Neural cell (in vitro differentiated cells): ENCODE measurements around the gene LOXHD1. TPM values are rescaled to one million over a fixed set of nuclear protein-coding genes. Genes with fewer than 3 reads are reported as not detected.

Experiments used
- H2AFZ ChIP-seq: fragments of 200-600, 300-800 bp; sonication (generic), shearing (Covaris generic); 2 replicates; pipeline ENCODE4 v1.6.0; 2014; ENCODE audit warnings: low read depth, mild to moderate bottlenecking, antibody characterized with exemption, low read length, moderate library complexity
- H3F3A ChIP-seq: fragments of 200-600 bp; shearing (Covaris generic); 2 replicates; pipeline ENCODE4 v1.6.1; 2016; ENCODE audit warnings: mild to moderate bottlenecking, moderate library complexity, mixed read lengths, antibody characterized with exemption, low read length; ENCODE audit not compliant: insufficient read depth, poor library complexity, severe bottlenecking
- H3K27ac ChIP-seq: fragments of 200-600, 300-800 bp; sonication (generic), shearing (Covaris generic); 2 replicates; pipeline ENCODE4 v1.5.1; 2014; ENCODE audit warnings: mild to moderate bottlenecking, low read length, moderate library complexity
- H3K27me3 ChIP-seq: fragments of 300-800, 200-600 bp; sonication (generic), shearing (Covaris generic); 2 replicates; pipeline ENCODE4 v1.6.0; 2014; ENCODE audit warnings: mild to moderate bottlenecking, low read depth, low read length, moderate library complexity; ENCODE audit not compliant: insufficient read depth
- H3K36me3 ChIP-seq: fragments of 300-800, 200-600 bp; sonication (generic), shearing (Covaris generic); 2 replicates; pipeline ENCODE4 v1.5.1; 2014; ENCODE audit warnings: mild to moderate bottlenecking, antibody characterized with exemption, low read length, moderate library complexity; ENCODE audit not compliant: insufficient read depth
- H3K4me2 ChIP-seq: fragments of 300-800, 200-600 bp; sonication (generic), shearing (Covaris generic); 2 replicates; pipeline ENCODE4 v1.6.0; 2014; ENCODE audit warnings: mild to moderate bottlenecking, low read length
- H3K4me3 ChIP-seq: fragments of 300-800, 200-600 bp; sonication (generic), shearing (Covaris generic); 2 replicates; pipeline ENCODE4 v1.5.1; 2014; ENCODE audit warnings: mild to moderate bottlenecking, low read length, moderate library complexity
- H3K79me2 ChIP-seq: fragments of 200-600 bp; shearing (Covaris generic); replicated peaks from 2 replicates; pipeline ENCODE4 v1.6.0; 2014; ENCODE audit warnings: mild to moderate bottlenecking, low read length, moderate library complexity; ENCODE audit not compliant: insufficient read depth
- H3K9ac ChIP-seq: fragments of 300-800, 200-600 bp; sonication (generic), shearing (Covaris generic); 2 replicates; pipeline ENCODE4 v1.6.1; 2016; ENCODE audit warnings: mild to moderate bottlenecking, low read length, mixed read lengths
- H3K9me2 ChIP-seq: fragments of 200-600 bp; shearing (Covaris generic); 2 replicates; pipeline ENCODE4 v1.6.1; 2016; ENCODE audit warnings: mild to moderate bottlenecking, low read length, mixed read lengths; ENCODE audit not compliant: insufficient read depth
- H3K9me3 ChIP-seq: fragments of 200-600, 300-800 bp; sonication (generic), shearing (Covaris generic); 2 replicates; pipeline ENCODE4 v1.6.1; 2016; ENCODE audit warnings: mild to moderate bottlenecking, mixed run types, low read length, moderate library complexity, mixed read lengths
- H4K20me1 ChIP-seq: fragments of 200-600 bp; shearing (Covaris generic); 2 replicates; pipeline ENCODE4 v1.6.1; 2016; ENCODE audit warnings: mild to moderate bottlenecking, mixed run types; ENCODE audit not compliant: insufficient read depth
- EP300 ChIP-seq: fragments of 450-650 bp; conservative IDR thresholded peaks from 2 replicates; pipeline ENCODE4 v1.6.1; 2014; ENCODE audit warnings: antibody characterized with exemption, mild to moderate bottlenecking, moderate library complexity; ENCODE audit not compliant: poor library complexity, severe bottlenecking
- EZH2 ChIP-seq: fragments of 200-600, 300-800 bp; shearing (Covaris generic), sonication (generic); IDR thresholded peaks from 2 replicates; pipeline ENCODE4 v1.6.1; 2014; ENCODE audit warnings: antibody characterized with exemption, low read length, borderline replicate concordance, mild to moderate bottlenecking; ENCODE audit not compliant: insufficient read depth, poor library complexity, severe bottlenecking
- MXI1 ChIP-seq: fragments of 450-650 bp; conservative IDR thresholded peaks from 2 replicates; pipeline ENCODE4 v1.6.1; 2014; ENCODE audit warnings: antibody characterized with exemption, mild to moderate bottlenecking; ENCODE audit not compliant: poor library complexity, severe bottlenecking
- POLR2AphosphoS5 ChIP-seq: IDR thresholded peaks from 2 replicates; pipeline ENCODE4 v1.6.1; 2012
- RAD21 ChIP-seq: fragments of 450-650 bp; conservative IDR thresholded peaks from 2 replicates; pipeline ENCODE4 v1.6.1; 2014; ENCODE audit warnings: antibody characterized with exemption, mild to moderate bottlenecking, moderate library complexity
- SMC3 ChIP-seq: fragments of 450-650 bp; conservative IDR thresholded peaks from 2 replicates; pipeline ENCODE4 v1.6.1; 2014; ENCODE audit warnings: antibody characterized with exemption, mild to moderate bottlenecking, moderate library complexity; ENCODE audit not compliant: poor library complexity
- TAF1 ChIP-seq: IDR thresholded peaks from 2 replicates; pipeline ENCODE4 v1.6.1; 2012; ENCODE audit warnings: low read depth
- polyA plus RNA-seq: library from polyadenylated mRNA; depleted of rRNA; stranded (reverse); fragments of >200 nt; gene quantifications from 2 replicates; pipeline ENCODE4 v1.2.3, GENCODE V29; 2014
- TF ChIP-seq, protein P1 (sequence below): fragments of 450-650 bp; IDR thresholded peaks from 2 replicates; pipeline ENCODE4 v1.5.1; 2014; ENCODE audit warnings: antibody characterized with exemption, mild to moderate bottlenecking, moderate library complexity; ENCODE audit not compliant: poor library complexity, severe bottlenecking
- TF ChIP-seq, protein P2 (sequence below): IDR thresholded peaks from 2 replicates; pipeline ENCODE4 v1.6.1; 2012; ENCODE audit warnings: borderline replicate concordance

Gene LOXHD1
- polyA plus RNA-seq, 1 donor from 2014 or later: not detected

- TF ChIP-seq EP300: no peak
- TF ChIP-seq EZH2: no peak
- no peak for TF ChIP-seq TAF1
- TF ChIP-seq MXI1: no peak
- H4K20me1 ChIP-seq: no peaks in the 10 kb centered on the region
- H3K9ac ChIP-seq: no peak overlapping the region
These were observed 39.2 kb upstream of the LOXHD1 start for GRCh38 chr18:46696268-46696667.

DNA sequence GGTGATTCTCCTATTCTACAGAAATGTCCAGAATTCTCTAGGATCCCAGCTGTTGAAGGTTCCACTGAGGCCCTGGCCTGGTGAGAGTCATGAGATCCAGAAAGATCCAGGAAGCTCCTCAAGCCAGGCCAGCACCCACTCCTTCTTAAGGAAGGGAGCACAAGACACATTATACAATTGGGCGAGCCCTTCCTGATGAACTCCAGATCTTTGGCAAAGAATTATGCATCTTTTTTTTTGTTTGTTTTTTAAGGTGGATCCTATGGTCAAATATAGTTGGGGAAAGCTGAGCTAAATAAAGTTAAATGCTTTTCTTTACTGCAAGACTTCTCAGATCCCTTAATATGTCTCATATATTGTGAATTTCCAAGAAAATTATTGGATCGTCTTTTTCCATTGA lies 37.0 kb upstream of the LOXHD1 start:
- no peak for TF ChIP-seq SMC3
- no peak for TF ChIP-seq EP300
- TF ChIP-seq TAF1: no peak
- TF ChIP-seq, protein P1, sequence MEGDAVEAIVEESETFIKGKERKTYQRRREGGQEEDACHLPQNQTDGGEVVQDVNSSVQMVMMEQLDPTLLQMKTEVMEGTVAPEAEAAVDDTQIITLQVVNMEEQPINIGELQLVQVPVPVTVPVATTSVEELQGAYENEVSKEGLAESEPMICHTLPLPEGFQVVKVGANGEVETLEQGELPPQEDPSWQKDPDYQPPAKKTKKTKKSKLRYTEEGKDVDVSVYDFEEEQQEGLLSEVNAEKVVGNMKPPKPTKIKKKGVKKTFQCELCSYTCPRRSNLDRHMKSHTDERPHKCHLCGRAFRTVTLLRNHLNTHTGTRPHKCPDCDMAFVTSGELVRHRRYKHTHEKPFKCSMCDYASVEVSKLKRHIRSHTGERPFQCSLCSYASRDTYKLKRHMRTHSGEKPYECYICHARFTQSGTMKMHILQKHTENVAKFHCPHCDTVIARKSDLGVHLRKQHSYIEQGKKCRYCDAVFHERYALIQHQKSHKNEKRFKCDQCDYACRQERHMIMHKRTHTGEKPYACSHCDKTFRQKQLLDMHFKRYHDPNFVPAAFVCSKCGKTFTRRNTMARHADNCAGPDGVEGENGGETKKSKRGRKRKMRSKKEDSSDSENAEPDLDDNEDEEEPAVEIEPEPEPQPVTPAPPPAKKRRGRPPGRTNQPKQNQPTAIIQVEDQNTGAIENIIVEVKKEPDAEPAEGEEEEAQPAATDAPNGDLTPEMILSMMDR: no peak
- TF ChIP-seq, protein P2, sequence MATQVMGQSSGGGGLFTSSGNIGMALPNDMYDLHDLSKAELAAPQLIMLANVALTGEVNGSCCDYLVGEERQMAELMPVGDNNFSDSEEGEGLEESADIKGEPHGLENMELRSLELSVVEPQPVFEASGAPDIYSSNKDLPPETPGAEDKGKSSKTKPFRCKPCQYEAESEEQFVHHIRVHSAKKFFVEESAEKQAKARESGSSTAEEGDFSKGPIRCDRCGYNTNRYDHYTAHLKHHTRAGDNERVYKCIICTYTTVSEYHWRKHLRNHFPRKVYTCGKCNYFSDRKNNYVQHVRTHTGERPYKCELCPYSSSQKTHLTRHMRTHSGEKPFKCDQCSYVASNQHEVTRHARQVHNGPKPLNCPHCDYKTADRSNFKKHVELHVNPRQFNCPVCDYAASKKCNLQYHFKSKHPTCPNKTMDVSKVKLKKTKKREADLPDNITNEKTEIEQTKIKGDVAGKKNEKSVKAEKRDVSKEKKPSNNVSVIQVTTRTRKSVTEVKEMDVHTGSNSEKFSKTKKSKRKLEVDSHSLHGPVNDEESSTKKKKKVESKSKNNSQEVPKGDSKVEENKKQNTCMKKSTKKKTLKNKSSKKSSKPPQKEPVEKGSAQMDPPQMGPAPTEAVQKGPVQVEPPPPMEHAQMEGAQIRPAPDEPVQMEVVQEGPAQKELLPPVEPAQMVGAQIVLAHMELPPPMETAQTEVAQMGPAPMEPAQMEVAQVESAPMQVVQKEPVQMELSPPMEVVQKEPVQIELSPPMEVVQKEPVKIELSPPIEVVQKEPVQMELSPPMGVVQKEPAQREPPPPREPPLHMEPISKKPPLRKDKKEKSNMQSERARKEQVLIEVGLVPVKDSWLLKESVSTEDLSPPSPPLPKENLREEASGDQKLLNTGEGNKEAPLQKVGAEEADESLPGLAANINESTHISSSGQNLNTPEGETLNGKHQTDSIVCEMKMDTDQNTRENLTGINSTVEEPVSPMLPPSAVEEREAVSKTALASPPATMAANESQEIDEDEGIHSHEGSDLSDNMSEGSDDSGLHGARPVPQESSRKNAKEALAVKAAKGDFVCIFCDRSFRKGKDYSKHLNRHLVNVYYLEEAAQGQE: no peak
- no peak for TF ChIP-seq POLR2AphosphoS5
- TF ChIP-seq RAD21: no peak
- no peak for TF ChIP-seq MXI1
- no peak for TF ChIP-seq EZH2
- Histone ChIP-seq H3K79me2 (no peaks in the 10 kb centered on the region), H3K36me3 (no peaks in the 10 kb centered on the region), H2AFZ (no peak overlapping the region), H3K27me3 (no peaks in the 10 kb centered on the region), H3K9ac (no peak overlapping the region), H3K4me2 (no peak overlapping the region), H3K27ac (no peak overlapping the region), H4K20me1 (no peaks in the 10 kb centered on the region), H3K4me3 (no peak overlapping the region), H3F3A (no peaks in the 10 kb centered on the region), H3K9me3 (no peaks in the 10 kb centered on the region), H3K9me2 (no peaks in the 10 kb centered on the region)

More at GRCh38 chr18:46696268-46696667, 39.2 kb upstream of the LOXHD1 start:
- Histone ChIP-seq H3K27ac (no peak overlapping the region), H3K4me2 (no peak overlapping the region), H3F3A (no peaks in the 10 kb centered on the region), H3K9me2 (no peaks in the 10 kb centered on the region), H3K36me3 (no peaks in the 10 kb centered on the region), H3K79me2 (no peaks in the 10 kb centered on the region), H3K27me3 (no peaks in the 10 kb centered on the region), H3K9me3 (no peaks in the 10 kb centered on the region), H3K4me3 (no peak overlapping the region), H2AFZ (no peak overlapping the region)
